Immature natural killer cell (primary cell): Measurements from ENCODE around the gene WDR59. TPM values are rescaled to one million over a fixed set of nuclear protein-coding genes. Genes with fewer than 3 reads are reported as not detected.
A peak's percentile ranks its signal among the peaks of the same experiment; 100 is the strongest.

Experiments
- DNase-seq, 3 donors: peaks; one replicate each; pipeline ENCODE4 v3.0.0; 2022; ENCODE audit warnings: mixed read lengths in 1 of 3
- H3K27ac Mint-ChIP-seq, 6 donors: one replicate each; pipeline ENCODE4 v1.8.0; 2020; ENCODE audit warnings: mixed read lengths in 6 of 6, mild to moderate bottlenecking in 5 of 6, inconsistent platforms in 4 of 6, moderate library complexity in 3 of 6
- H3K27me3 Mint-ChIP-seq, 3 donors: one replicate each; pipeline ENCODE4 v1.8.0; 2020 to 2021; ENCODE audit warnings: low read depth in 3 of 3, mild to moderate bottlenecking in 3 of 3, mixed read lengths in 3 of 3, moderate library complexity in 3 of 3, inconsistent platforms in 1 of 3
- H3K36me3 Mint-ChIP-seq, 3 donors: one replicate each; pipeline ENCODE4 v1.8.0; 2020; ENCODE audit warnings: mixed read lengths in 3 of 3, inconsistent platforms in 2 of 3, mild to moderate bottlenecking in 2 of 3
- H3K4me1 Mint-ChIP-seq, 2 donors: one replicate each; pipeline ENCODE4 v1.8.0; 2020; ENCODE audit warnings: inconsistent platforms in 2 of 2, mild to moderate bottlenecking in 2 of 2, mixed read lengths in 2 of 2, moderate library complexity in 1 of 2
- H3K4me3 Mint-ChIP-seq, 5 donors: one replicate each; pipeline ENCODE4 v1.8.0; 2020; ENCODE audit warnings: mild to moderate bottlenecking in 5 of 5, mixed read lengths in 5 of 5, inconsistent platforms in 3 of 5, moderate library complexity in 3 of 5
- H3K9me3 Mint-ChIP-seq, 6 donors: one replicate each; pipeline ENCODE4 v1.8.0; 2020; ENCODE audit warnings: mild to moderate bottlenecking in 6 of 6, mixed read lengths in 6 of 6, inconsistent platforms in 4 of 6, moderate library complexity in 3 of 6
- polyA plus RNA-seq, 3 donors: library from polyadenylated mRNA; unstranded; fragments of 300-500 nt; fragmentation: Illumina TruSeq; gene quantifications; one replicate each; pipeline ENCODE4 v1.2.3, GENCODE V29; 2021

WDR59 gene
- polyA plus RNA-seq, 3 donors from 2014 or later: 3.1 to 10.2 (median 6.5) TPM

DNA sequence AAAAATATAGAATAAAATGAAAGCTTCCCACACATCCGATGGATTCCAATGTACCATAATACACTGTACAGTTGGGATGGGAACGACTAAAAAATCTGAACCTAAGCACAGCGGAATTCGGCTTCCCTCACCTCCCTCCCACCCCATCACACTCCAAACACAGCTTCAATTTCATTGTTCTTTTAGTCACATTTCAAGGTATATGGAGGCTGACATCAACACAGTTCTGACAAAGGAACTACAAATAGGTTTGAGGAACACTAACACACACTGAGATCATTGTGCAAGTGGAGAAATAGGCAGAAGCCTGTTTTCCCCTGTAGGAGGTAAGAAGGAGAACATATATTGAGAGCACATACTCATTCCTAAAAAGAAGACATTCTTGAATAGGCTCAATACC is 85.1 kb downstream of the WDR59 start:
- H3K4me3 Mint-ChIP-seq: no peak overlapping the region
- DNase-seq: no peak
- no peaks in the 10 kb centered on the region for H3K9me3 Mint-ChIP-seq
- no peaks in the 10 kb centered on the region for H3K4me1 Mint-ChIP-seq
- H3K27ac Mint-ChIP-seq: no peak overlapping the region
- H3K27me3 Mint-ChIP-seq: no peaks in the 10 kb centered on the region
- H3K36me3 Mint-ChIP-seq: peaks cover 39 to 63% (median 46%) of the 10 kb centered on the region in 3 donors

DNA sequence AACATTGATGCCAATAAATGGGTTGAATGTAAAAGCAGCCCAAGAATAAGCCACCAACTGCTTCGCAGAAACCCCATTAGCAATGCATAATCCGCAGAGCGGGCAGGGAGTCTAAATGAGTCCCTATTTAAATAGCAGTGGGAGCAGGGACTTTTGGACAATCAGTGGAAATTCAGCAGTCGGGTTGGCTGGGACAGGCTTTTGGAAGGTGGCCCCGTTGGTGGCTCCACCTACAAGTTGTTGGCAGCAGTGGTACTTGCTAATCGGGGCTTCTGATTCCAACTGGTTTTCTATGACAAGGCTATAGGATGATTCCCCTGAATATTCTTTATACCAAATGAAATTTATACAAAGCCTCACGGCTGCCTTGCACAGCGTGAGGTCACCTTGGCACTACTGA is 86.3 kb downstream of the WDR59 start:
- H3K4me1 Mint-ChIP-seq: no peaks in the 10 kb centered on the region
- H3K9me3 Mint-ChIP-seq: no peaks in the 10 kb centered on the region
- no peak overlapping the region for H3K4me3 Mint-ChIP-seq
- DNase-seq: no peak
- peaks cover 34 to 56% (median 42%) of the 10 kb centered on the region in 3 donors for H3K36me3 Mint-ChIP-seq
- H3K27ac Mint-ChIP-seq: no peak overlapping the region
- no peaks in the 10 kb centered on the region for H3K27me3 Mint-ChIP-seq

DNA sequence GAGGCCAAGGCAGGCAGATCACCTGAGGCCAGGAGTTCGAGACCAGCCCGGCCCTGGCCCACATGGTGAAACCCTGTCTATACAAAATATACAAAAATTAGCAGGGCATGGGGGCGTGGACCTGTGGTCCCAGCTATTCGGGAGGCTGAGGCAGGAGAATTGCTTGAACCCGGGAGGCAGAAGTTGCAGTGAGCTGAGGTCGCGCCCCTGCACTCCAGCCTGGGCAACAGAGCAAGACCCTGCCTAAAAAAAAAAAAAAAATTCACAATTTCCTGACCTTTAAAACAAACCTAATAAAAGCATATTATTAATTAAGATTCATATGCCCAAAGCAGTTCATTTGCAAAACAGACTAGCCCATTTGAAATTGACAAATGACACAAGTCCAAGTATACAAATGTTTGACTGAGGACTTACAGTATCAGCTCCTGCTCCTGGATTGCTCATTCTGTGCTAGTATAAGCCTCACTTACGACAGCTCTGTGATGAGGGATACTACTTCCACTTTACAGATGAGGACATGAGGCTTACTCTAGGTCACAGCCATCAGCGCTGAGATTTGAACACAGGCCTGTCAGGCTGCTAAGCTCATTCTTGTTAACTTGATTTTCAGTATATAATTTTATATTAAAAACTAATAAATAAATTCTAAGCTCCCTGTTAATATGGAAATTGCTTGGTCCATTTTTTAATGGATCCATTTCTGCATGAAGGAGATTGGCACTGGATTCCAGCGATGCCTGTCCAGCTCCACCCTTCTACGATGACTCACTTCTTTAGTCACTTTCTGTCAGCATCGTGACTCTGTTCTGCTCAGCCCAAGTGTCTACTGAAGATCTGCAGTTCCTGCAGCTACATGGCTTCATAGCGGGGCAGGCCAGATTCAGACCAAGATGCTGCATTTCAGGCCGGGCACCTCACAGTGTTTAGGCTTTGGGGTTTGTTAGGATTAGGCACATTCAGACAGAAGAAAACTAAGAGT is 88.2 kb downstream of the WDR59 start:
- no peak for DNase-seq
- no peaks in the 10 kb centered on the region for H3K9me3 Mint-ChIP-seq
- peaks cover 29 to 55% (median 40%) of the 10 kb centered on the region in 3 donors for H3K36me3 Mint-ChIP-seq
- no peak overlapping the region for H3K4me3 Mint-ChIP-seq
- H3K27me3 Mint-ChIP-seq: no peaks in the 10 kb centered on the region
- H3K27ac Mint-ChIP-seq: no peak overlapping the region
- H3K4me1 Mint-ChIP-seq: no peaks in the 10 kb centered on the region

DNA sequence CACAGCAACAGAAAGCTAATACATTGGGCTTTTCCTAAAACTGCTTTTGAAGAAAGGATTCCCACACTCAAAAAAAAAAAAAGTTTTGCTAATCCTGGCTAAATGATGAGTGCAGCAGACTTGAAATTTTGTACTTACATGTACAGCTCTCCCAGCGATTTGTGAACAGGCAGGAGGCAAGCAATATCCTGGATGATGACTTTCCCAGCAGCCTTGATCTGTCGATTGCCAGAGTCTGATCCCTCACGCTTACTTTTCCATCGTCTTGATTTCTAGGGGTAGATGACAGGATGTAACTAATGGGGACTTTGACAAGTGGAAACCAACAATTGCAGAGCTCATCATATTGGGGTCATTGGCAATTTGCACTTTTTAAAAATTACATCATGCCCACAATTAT is 91.4 kb downstream of the WDR59 start:
- Mint-ChIP-seq H3K36me3 (peaks cover 30 to 53% (median 40%) of the 10 kb centered on the region in 3 donors), H3K27me3 (no peaks in the 10 kb centered on the region), H3K27ac (no peak overlapping the region), H3K9me3 (no peaks in the 10 kb centered on the region), H3K4me3 (no peak overlapping the region), H3K4me1 (peaks cover 0 to 8% of the 10 kb centered on the region in 2 donors)
- DNase-seq: no peak

DNA sequence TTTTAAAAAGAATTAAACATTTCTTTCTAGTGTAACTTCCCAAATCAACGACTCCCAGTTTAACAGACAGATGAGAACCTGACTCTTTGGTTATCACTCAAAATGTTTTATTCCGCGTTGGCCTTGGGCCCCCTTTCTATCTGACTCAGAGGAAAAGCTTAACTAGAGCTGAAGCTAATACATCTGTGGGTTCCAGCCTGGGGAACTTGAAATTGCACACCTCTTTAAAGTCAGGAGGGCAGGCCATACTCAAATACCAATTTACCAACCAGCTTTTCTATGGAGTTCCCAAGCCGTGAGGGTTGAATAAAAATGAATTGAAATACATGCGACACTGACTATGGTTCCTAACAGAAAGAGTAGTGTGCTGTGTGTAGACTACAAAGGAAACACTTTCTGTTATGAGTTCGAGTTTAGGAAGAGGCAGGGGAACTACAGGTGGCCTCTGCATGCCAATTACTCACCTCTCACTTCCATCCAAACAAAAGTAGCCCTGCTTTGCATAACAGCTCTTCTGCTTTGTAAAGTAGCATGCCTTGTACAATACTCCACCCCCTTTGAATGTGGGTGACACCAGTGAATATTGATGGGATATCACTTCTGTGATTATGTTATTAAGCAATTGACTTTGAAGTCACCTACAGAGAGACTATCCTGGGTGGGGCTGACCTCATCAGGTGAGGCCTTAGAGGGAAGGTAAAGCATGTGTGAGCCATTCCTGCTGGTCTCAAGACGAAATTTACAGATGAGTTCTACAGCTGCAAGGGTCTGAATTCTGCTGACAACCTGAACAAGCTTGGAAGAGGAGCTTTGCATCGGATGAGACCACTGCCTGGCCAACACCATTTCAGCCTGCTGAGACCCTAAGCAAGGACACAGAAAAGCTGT is 92.1 kb downstream of the WDR59 start:
- peaks cover 34 to 60% (median 42%) of the 10 kb centered on the region in 3 donors for H3K36me3 Mint-ChIP-seq
- H3K27ac Mint-ChIP-seq: no peak overlapping the region
- peaks cover 0 to 15% of the 10 kb centered on the region in 2 donors for H3K4me1 Mint-ChIP-seq
- no peak overlapping the region for H3K4me3 Mint-ChIP-seq
- H3K9me3 Mint-ChIP-seq: no peaks in the 10 kb centered on the region
- H3K27me3 Mint-ChIP-seq: peaks cover 0 to 2% (median 0%) of the 10 kb centered on the region in 3 donors
- DNase-seq: no peak

DNA sequence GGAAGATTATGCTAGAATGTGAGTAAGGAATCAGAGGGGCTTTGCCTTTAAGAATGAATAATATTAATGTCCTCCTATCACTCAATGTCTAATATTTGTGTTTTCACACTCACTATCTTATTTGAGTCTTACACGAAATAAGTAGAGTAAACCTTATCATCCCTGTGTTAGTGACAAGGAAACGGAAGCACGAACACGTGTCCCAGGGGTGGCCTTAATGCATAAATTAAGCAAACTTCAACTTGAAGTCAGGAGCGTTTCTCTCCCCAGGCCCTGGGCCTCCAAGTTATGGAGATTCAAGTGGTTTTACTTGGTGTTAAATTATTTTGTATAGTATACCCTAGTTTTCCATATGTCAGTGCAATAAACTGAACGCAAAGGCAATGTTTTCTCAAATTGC is 96.0 kb downstream of the WDR59 start:
- Mint-ChIP-seq H3K27me3 (peaks cover 0 to 4% (median 0%) of the 10 kb centered on the region in 3 donors), H3K36me3 (peaks cover 46 to 66% (median 49%) of the 10 kb centered on the region in 3 donors), H3K9me3 (no peaks in the 10 kb centered on the region), H3K4me1 (peaks cover 0 to 21% of the 10 kb centered on the region in 2 donors), H3K27ac (peak overlapping the region in 1 of 6 donors; percentile 11), H3K4me3 (no peak overlapping the region)
- DNase-seq: no peak

DNA sequence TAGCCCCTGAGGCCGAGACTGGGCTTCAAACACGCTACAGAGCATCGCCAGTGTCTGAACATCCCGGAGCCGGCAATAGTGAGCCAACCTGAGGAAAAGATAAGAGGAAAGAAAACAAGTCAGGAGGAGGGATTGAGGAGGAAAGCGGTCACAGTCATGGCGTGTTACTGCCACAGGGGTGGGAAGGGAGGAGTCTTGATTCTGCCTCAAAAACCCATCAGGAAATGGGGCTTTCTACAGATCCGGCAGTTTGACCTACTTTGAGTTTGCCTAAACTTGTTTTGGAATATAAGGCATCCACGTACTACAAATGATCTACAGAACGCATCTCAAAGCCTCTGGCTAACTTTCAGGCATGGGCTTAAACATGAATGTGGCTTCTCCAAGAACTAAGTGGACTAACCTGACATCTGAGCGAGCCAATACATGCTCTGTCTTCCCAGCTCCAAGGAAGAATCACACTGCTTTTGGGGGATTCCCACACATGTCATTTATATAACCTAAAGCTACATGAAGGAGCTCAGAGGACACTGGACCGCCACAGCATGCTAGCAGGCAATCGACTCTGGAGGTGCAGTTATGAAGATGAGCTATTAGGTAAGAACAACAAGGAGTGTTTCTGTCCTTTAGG is 96.6 kb downstream of the WDR59 start:
- Mint-ChIP-seq H3K27ac (peak overlapping the region in 5 of 6 donors; percentile 5 to 76 (median 13)), H3K36me3 (peaks cover 49 to 72% (median 51%) of the 10 kb centered on the region in 3 donors), H3K4me3 (no peak overlapping the region)

DNA sequence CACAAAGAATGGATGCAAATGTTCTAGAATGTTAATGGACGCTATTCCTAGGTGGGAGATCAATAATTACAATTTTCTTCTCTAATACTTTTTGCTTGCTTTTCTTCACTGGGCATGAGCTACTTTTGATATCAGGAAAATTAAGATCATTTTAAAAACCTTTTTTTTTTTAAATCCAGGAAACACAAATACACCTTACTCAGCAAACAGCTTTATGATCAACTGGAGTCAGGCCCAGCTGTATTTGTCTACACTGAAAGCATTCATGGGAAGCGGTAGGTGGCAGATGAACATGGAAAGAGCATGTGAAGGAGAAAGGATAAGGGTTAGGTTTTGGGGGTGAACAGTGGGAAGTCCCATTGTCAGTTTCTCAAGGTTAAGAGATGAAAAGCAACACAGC is 97.8 kb downstream of the WDR59 start:
- no peak overlapping the region for H3K4me3 Mint-ChIP-seq
- no peak for DNase-seq
- H3K27me3 Mint-ChIP-seq: peaks cover 0 to 4% (median 0%) of the 10 kb centered on the region in 3 donors
- H3K27ac Mint-ChIP-seq: no peak overlapping the region
- H3K36me3 Mint-ChIP-seq: peaks cover 43 to 65% (median 48%) of the 10 kb centered on the region in 3 donors
- peaks cover 0 to 21% of the 10 kb centered on the region in 2 donors for H3K4me1 Mint-ChIP-seq
- H3K9me3 Mint-ChIP-seq: no peaks in the 10 kb centered on the region

More for the DNA sequence above, 96.6 kb downstream of the WDR59 start:
- Mint-ChIP-seq H3K9me3 (no peaks in the 10 kb centered on the region), H3K27me3 (peaks cover 0 to 4% (median 0%) of the 10 kb centered on the region in 3 donors), H3K4me1 (peaks cover 0 to 21% of the 10 kb centered on the region in 2 donors)
- DNase-seq: no peak

DNA sequence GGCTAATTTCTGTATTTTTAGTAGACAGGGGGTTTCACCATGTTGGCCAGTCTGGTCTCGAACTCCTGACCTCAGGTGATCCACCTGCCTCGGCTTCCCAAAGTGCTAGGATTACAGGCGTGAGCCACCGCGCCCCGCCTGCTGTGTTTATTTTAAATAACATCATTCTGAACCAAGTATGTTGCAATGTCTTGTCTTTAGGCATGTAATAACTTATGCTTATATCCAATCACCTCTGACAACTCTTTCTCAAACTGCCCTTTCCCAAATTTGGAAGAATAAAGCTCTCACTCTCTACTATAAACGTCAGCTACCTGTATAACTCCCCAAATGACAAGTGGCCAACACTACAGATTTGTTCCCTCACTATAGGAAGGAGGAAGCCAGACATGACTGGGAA is 107.2 kb downstream of the WDR59 start:
- Mint-ChIP-seq H3K4me1 (no peaks in the 10 kb centered on the region), H3K36me3 (peaks cover 23 to 40% (median 25%) of the 10 kb centered on the region in 3 donors), H3K9me3 (no peaks in the 10 kb centered on the region), H3K4me3 (no peak overlapping the region), H3K27me3 (peaks cover 0 to 2% (median 0%) of the 10 kb centered on the region in 3 donors), H3K27ac (no peak overlapping the region)
- DNase-seq: no peak

DNA sequence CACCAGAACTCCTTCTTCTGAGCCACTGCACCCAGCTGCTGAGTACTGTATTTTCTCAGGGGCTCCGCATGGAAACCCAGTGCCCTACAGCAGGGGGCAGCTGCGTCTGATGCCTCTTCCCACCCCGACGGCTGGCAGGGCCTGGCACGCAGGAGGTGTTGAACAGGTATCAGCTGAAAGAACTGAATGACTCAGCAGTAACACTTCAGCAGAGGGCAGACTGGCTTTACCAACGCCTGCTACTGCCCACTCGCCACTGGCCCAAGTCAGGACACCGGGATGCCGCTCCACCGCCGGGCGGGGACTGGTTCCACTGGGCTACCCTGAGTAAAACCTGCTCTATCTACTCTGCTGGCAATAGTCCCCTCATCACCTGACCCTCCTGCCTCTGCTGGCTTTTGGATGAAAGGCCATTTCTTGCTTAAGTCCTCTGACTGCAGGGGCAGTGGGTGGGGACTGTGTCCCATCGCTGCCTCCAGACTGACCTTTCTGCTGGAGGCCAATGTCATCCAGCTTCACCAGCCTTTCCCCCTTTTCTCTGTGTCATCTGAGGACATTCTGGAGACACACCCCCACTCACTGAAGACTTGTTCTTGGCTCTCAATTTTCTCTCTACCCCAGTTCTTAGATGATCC is 109.9 kb downstream of the WDR59 start:
- no peaks in the 10 kb centered on the region for H3K9me3 Mint-ChIP-seq
- no peaks in the 10 kb centered on the region for H3K4me1 Mint-ChIP-seq
- H3K27ac Mint-ChIP-seq: no peak overlapping the region
- no peak overlapping the region for H3K4me3 Mint-ChIP-seq
- H3K36me3 Mint-ChIP-seq: peaks cover 17 to 34% (median 22%) of the 10 kb centered on the region in 3 donors
- no peaks in the 10 kb centered on the region for H3K27me3 Mint-ChIP-seq
- no peak for DNase-seq

DNA sequence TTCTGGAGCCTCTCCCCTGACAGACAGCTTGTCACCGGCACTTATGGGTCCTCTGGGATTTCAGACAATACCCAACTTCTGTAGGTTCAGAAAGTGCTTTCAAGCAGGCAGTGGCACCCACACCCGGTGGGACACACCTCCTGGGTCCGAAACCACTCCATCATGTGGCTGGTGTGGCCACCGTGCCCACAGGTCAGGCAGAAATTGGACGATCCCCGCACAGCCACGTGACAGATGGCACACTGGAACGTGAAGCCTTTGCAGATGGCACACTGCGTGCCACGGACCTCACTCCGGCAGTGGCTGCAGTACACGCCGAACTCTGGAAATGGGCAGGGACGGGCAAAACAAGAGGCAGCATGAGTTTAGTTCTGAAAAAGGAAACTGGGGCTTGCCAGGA is 110.8 kb downstream of the WDR59 start:
- Mint-ChIP-seq H3K9me3 (no peaks in the 10 kb centered on the region), H3K4me3 (no peak overlapping the region), H3K27ac (peak overlapping the region in 1 of 6 donors; percentile 40), H3K4me1 (peaks cover 0 to 2% of the 10 kb centered on the region in 2 donors), H3K27me3 (no peaks in the 10 kb centered on the region), H3K36me3 (peaks cover 17 to 34% (median 17%) of the 10 kb centered on the region in 3 donors)
- no peak for DNase-seq

DNA sequence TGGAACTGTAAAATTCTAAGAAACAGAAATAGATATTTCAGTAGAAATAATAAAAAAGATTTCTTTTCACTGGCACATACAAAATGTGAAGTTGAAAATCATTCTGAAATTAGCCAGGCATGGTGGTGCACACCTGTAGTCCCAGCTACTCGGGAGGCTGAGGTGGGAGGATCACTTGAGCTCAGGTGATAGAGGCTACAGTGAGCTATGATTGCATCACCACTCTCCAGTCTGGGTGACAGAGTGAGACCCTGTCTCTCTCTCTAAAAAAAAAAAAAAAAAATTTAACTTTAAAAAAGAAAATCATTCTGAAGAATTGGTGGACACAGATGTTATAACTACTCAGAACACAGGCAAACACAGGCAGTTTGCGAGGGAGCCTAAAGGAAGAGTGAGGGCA is 112.6 kb downstream of the WDR59 start:
- Mint-ChIP-seq H3K27ac (no peak overlapping the region), H3K4me1 (peaks cover 6 to 11% of the 10 kb centered on the region in 2 donors), H3K9me3 (no peaks in the 10 kb centered on the region), H3K4me3 (no peak overlapping the region), H3K27me3 (no peaks in the 10 kb centered on the region), H3K36me3 (peaks cover 12 to 31% (median 17%) of the 10 kb centered on the region in 3 donors)
- no peak for DNase-seq

DNA sequence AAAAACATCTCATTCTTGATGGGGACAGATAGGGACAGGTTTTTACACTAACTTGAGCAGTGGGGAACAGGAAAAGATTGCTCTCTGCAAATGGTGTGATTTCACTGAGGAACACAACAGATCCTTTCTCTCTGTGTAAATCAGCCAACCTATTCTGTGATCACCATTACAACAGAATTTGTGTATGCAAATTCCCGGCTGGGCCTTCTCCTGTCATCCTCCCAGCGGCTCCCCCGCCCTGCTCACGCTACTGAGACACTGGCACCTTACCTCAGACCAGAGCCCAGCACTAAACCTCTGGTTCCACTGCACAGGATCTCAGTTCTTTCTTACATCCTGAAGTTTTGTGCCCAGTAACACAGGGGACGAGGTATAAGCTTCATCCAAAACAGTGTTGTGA is 113.3 kb downstream of the WDR59 start:
- no peak for DNase-seq
- H3K36me3 Mint-ChIP-seq: peaks cover 12 to 26% (median 17%) of the 10 kb centered on the region in 3 donors
- H3K4me3 Mint-ChIP-seq: no peak overlapping the region
- H3K4me1 Mint-ChIP-seq: peaks cover 6 to 11% of the 10 kb centered on the region in 2 donors
- H3K9me3 Mint-ChIP-seq: no peaks in the 10 kb centered on the region
- H3K27me3 Mint-ChIP-seq: no peaks in the 10 kb centered on the region
- no peak overlapping the region for H3K27ac Mint-ChIP-seq
